ENCODE data around the gene EEF1A1.
"Not testable (repeated sequence)": the region's sequence is repeated elsewhere in the genome, so short reads cannot be mapped to it uniquely, and the experiment has no call there.

Gene EEF1A1

GRCh38 chr6:73537677-73538076, 16.8 kb upstream of the EEF1A1 start:
- DNase-seq (ENCODE audit: low spot score) = no peak

GRCh38 chr6:73534628-73535027, 13.8 kb upstream of the EEF1A1 start:
- no peak for DNase-seq (ENCODE audit: low spot score)

- DNase-seq (ENCODE audit: low spot score) = no peak
Measured at GRCh38 chr6:73532293-73532692, 11.5 kb upstream of the EEF1A1 start.

GRCh38 chr6:73528897-73529296, 8.1 kb upstream of the EEF1A1 start:
- no peak for DNase-seq (ENCODE audit: low spot score)

DNA sequence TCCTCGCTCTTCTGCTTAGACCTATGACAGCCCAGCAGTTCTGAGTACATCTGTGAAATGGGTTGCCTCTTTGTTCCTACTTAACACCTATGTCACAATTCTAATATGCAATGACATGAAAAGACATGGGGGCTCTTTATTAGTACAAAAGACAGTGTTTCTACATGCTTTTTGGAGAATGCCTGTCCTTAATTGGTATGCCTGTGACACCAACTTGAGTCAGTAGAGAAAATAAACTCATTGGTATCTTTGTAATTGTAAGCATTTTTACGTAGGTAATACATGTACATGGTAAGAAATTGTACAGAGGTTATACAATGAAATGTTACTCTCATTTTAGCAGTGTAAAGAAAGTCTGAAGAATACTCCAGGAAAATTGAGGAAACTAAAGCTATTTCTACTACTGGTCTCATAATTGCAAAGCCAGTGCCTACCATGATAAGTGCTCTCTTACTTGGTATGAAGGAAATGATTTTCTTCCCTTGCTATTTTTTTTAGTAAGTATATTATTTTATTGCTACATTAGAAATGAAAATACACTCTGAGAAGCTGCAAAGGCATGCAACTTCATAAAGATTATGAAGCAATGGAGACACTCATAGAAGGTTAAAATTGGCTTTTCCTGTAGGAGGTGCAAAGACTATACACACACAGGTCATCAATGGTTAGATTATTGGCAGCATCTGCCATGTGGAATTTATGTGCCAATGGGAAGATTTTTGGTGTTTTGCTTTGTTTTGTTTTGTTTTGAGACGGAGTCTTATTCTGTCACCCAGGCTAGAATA, 4.9 kb upstream of the EEF1A1 start:
- no peak for DNase-seq (ENCODE audit: low spot score)

GRCh38 chr6:73523434-73524123, 2.7 kb upstream of the EEF1A1 start:
- DNase-seq (ENCODE audit: low spot score) = peak; percentile 61

GRCh38 chr6:73521351-73521985, 636 bp upstream of the EEF1A1 start:
- peak; percentile 82 for DNase-seq (ENCODE audit: low spot score)

DNA sequence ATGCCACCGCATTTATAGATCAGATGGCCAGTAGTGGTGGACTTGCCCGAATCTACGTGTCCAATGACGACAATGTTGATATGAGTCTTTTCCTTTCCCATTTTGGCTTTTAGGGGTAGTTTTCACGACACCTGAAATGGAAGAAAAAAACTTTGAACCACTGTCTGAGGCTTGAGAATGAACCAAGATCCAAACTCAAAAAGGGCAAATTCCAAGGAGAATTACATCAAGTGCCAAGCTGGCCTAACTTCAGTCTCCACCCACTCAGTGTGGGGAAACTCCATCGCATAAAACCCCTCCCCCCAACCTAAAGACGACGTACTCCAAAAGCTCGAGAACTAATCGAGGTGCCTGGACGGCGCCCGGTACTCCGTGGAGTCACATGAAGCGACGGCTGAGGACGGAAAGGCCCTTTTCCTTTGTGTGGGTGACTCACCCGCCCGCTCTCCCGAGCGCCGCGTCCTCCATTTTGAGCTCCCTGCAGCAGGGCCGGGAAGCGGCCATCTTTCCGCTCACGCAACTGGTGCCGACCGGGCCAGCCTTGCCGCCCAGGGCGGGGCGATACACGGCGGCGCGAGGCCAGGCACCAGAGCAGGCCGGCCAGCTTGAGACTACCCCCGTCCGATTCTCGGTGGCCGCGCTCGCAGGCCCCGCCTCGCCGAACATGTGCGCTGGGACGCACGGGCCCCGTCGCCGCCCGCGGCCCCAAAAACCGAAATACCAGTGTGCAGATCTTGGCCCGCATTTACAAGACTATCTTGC, 725 bp downstream of the EEF1A1 start:
- peak; percentile 63 for DNase-seq (ENCODE audit: low spot score)

DNA sequence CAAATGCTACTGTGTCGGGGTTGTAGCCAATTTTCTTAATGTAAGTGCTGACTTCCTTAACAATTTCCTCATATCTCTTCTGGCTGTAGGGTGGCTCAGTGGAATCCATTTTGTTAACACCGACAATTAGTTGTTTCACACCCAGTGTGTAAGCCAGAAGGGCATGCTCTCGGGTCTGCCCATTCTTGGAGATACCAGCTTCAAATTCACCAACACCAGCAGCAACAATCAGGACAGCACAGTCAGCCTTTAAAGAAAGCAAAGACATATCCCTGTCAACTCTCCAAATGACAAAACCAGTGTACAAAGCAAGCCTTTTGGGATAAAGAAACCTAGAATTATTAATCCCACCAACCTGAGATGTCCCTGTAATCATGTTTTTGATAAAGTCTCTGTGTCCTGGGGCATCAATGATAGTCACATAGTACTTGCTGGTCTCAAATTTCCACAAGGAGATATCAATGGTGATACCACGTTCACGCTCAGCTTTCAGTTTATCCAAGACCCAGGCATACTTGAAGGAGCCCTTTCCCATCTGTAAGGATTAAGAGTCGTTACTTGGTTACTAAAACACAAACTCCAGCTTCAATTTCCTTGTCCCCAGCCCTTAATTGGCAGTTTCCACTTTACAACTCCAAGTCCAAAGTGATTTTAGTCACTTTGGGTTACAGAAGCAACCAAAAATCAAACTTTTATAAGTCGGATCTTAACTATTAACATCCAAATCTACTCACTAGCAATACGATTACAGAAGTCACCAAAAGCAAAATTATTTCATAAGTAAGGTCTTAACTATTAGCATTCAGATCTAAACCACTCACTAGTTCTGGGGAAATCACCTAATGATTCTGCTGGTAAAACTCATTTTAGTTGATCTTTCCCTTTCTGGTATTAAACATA, 1.6 kb downstream of the EEF1A1 start:
- DNase-seq (ENCODE audit: low spot score) = not testable (repeated sequence)

DNA sequence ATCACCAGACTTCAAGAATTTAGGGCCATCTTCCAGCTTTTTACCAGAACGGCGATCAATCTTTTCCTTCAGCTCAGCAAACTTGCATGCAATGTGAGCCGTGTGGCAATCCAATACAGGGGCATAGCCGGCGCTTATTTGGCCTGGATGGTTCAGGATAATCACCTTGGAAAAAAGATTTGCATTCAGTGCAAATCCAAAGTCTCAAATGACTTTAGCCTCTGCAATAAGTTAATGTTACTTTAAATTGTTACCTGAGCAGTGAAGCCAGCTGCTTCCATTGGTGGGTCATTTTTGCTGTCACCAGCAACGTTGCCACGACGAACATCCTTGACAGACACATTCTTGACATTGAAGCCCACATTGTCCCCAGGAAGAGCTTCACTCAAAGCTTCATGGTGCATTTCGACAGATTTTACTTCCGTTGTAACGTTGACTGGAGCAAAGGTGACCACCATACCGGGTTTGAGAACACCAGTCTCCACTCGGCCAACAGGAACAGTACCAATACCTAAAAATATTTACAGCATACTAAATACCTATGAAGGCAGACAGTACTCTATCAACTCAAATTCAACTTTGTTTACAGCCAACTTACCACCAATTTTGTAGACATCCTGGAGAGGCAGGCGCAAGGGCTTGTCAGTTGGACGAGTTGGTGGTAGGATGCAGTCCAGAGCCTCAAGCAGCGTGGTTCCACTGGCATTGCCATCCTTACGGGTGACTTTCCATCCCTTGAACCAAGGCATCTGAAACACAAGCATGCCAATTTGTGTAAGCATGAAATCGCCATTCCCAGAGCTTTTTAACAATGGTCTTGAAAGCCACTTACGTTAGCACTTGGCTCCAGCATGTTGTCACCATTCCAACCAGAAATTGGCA, 2.5 kb downstream of the EEF1A1 start:
- not testable (repeated sequence) for DNase-seq (ENCODE audit: low spot score)

DNA sequence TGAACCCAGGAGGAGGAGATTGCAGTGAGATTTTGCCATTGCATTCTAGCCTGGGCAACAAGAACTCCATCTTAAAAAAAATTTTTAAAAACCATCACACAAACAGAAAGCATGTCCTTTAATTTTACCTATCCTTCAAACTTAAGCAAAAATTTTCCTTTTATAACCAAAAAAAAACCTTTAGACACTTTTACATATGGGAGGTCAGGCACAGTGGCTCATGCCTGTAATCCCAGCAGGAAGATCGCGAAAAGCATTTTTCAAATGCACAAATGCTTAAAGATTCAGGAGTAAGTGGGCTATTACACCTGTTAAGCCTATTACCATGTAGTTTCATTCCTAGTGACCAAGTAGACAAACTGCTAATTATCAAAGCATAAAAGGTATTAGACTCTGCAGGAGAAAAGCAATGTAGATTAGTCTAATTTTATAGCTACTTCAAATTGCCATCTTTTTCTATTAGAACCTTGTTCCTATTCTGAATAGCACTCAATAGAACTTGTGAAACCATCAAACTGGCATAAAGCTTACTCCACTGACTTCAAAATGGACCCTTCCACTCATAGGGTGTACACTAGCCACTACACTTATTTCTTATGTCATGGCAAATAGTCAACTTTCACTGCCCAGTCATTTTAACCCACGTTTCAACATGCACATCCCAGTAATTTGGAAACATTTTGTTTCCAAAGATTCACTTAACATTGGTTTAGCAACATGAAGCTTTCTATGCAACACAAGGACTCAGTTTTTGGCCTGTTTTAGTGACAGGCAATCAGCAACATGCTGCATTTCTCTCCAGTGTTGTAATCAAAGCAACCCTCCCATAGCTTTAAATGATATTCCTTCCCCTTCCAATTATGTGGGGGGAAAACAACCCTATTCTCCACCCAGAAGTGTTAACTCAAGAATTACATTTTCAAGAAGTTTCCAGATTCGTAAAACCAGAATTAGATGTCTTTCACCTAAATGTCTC, 4.0 kb downstream of the EEF1A1 start:
- DNase-seq (ENCODE audit: low spot score) = no peak

GRCh38 chr6:73515204-73515655, 5.6 kb downstream of the EEF1A1 start:
- no peak for DNase-seq (ENCODE audit: low spot score)

- no peak for DNase-seq (ENCODE audit: low spot score)
Measured at GRCh38 chr6:73514746-73515110, 6.1 kb downstream of the EEF1A1 start.

- DNase-seq (ENCODE audit: low spot score) = no peak
Measured at GRCh38 chr6:73513496-73513854, 7.4 kb downstream of the EEF1A1 start.

DNA sequence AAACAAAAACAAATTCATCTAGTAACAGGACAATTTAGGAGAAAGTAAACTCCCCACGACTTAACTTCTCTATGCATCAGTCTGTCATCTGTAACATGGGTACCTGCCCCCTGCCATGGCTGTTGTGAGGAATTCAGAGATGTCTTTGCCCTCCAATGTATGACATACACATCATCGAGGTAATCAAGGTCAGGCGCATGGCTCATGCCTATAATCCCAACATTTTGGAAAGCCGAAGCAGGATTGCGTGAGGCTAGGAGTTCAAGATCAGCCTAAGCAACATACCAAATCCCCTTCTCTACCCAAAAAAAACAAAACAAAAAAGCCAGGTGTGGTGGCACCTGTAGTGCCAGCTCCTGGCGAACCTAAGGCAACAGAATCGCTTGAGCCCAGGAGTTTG, 9.0 kb downstream of the EEF1A1 start:
- DNase-seq (ENCODE audit: low spot score) = no peak

- DNase-seq (ENCODE audit: low spot score) = no peak
Measured at GRCh38 chr6:73509851-73510250, 11.0 kb downstream of the EEF1A1 start.

GRCh38 chr6:73508776-73509175, 12.1 kb downstream of the EEF1A1 start:
- no peak for DNase-seq (ENCODE audit: low spot score)

GRCh38 chr6:73506246-73506645, 14.6 kb downstream of the EEF1A1 start:
- no peak for DNase-seq (ENCODE audit: low spot score)

- DNase-seq (ENCODE audit: low spot score) = not testable (repeated sequence)
Measured at GRCh38 chr6:73505705-73506104, 15.1 kb downstream of the EEF1A1 start.
